H9 (cell line): ENCODE measurements around the gene IP6K2. TPM values are rescaled to one million over a fixed set of nuclear protein-coding genes. Genes with fewer than 3 reads are reported as not detected.

Experiments
- DNase-seq: peaks from one replicate; pipeline ENCODE4 v3.0.0-alpha.2; 2017
- H2AFZ ChIP-seq: one replicate; pipeline ENCODE4 v1.6.1; 2013; ENCODE audit warnings: mild to moderate bottlenecking, low read length, control low read depth, moderate library complexity
- H2AK5ac ChIP-seq: 2 replicates; pipeline ENCODE4 v1.6.1; 2013; ENCODE audit warnings: low read length, control low read depth, mixed read lengths; ENCODE audit not compliant: insufficient read length
- H2BK120ac ChIP-seq: one replicate; pipeline ENCODE4 v1.6.1; 2013; ENCODE audit warnings: low read depth, mild to moderate bottlenecking, low read length, control low read depth, inconsistent platforms; ENCODE audit not compliant: poor library complexity, severe bottlenecking
- H2BK12ac ChIP-seq: 2 replicates; pipeline ENCODE4 v1.6.1; 2013; ENCODE audit warnings: low read length, control low read depth, mixed read lengths, low read depth; ENCODE audit not compliant: insufficient read length
- H2BK15ac ChIP-seq: 2 replicates; pipeline ENCODE4 v1.6.1; 2013; ENCODE audit warnings: low read depth, low read length, control low read depth
- H2BK20ac ChIP-seq: one replicate; pipeline ENCODE4 v1.6.1; 2013; ENCODE audit warnings: low read depth, mild to moderate bottlenecking, low read length, control low read depth, inconsistent platforms; ENCODE audit not compliant: poor library complexity, severe bottlenecking
- H2BK5ac ChIP-seq: 2 replicates; pipeline ENCODE4 v1.6.1; 2013; ENCODE audit warnings: low read length, control low read depth, mixed read lengths; ENCODE audit not compliant: insufficient read length
- H3K14ac ChIP-seq: 2 replicates; pipeline ENCODE4 v1.6.1; 2013; ENCODE audit warnings: low read length, control low read depth; ENCODE audit not compliant: insufficient read depth
- H3K18ac ChIP-seq: 2 replicates; pipeline ENCODE4 v1.6.1; 2013; ENCODE audit warnings: low read depth, mild to moderate bottlenecking, mixed read lengths, low read length, control low read depth; ENCODE audit not compliant: insufficient read length
- H3K23ac ChIP-seq: 2 replicates; pipeline ENCODE4 v1.6.1; 2013; ENCODE audit warnings: low read length, control low read depth, mixed read lengths, low read depth; ENCODE audit not compliant: insufficient read length
- H3K23me2 ChIP-seq: 2 replicates; pipeline ENCODE4 v1.6.1; 2013; ENCODE audit warnings: low read depth, mild to moderate bottlenecking, mixed read lengths, low read length, control low read depth; ENCODE audit not compliant: insufficient read length, poor library complexity, severe bottlenecking
- H3K27ac ChIP-seq: 2 replicates; pipeline ENCODE4 v1.5.1; 2013; ENCODE audit warnings: low read length, control low read depth, mixed read lengths, low read depth; ENCODE audit not compliant: insufficient read length
- H3K27me3 ChIP-seq: 2 replicates; pipeline ENCODE4 v1.6.1; 2013; ENCODE audit warnings: low read length, control low read depth, inconsistent platforms; ENCODE audit not compliant: insufficient read depth
- H3K4ac ChIP-seq: 2 replicates; pipeline ENCODE4 v1.6.1; 2013; ENCODE audit warnings: low read depth, mild to moderate bottlenecking, control low read depth, inconsistent platforms, low read length, moderate library complexity
- H3K4me1 ChIP-seq: 2 replicates; pipeline ENCODE4 v1.6.1; 2013; ENCODE audit warnings: low read length, control low read depth, inconsistent platforms; ENCODE audit not compliant: insufficient read depth
- H3K4me2 ChIP-seq: 2 replicates; pipeline ENCODE4 v1.6.1; 2013; ENCODE audit warnings: low read length, control low read depth, mixed read lengths; ENCODE audit not compliant: insufficient read length, insufficient read depth
- H3K56ac ChIP-seq: 2 replicates; pipeline ENCODE4 v1.6.1; 2013; ENCODE audit warnings: low read depth, mild to moderate bottlenecking, mixed read lengths, low read length, control low read depth; ENCODE audit not compliant: insufficient read length
- H3K79me1 ChIP-seq: 2 replicates; pipeline ENCODE4 v1.6.1; 2013; ENCODE audit warnings: low read depth, mild to moderate bottlenecking, moderate library complexity, low read length, control low read depth, inconsistent platforms; ENCODE audit not compliant: insufficient read depth, poor library complexity, severe bottlenecking
- H3K79me2 ChIP-seq: 2 replicates; pipeline ENCODE4 v1.6.1; 2013; ENCODE audit warnings: low read length, control low read depth, inconsistent platforms; ENCODE audit not compliant: insufficient read depth
- H3K9ac ChIP-seq: 2 replicates; pipeline ENCODE4 v1.6.1; 2013; ENCODE audit warnings: low read length, control low read depth, mixed read lengths; ENCODE audit not compliant: insufficient read length; ENCODE audit errors: extremely low read depth
- H3K9me3 ChIP-seq: one replicate; pipeline ENCODE4 v1.6.1; 2013; ENCODE audit warnings: low read depth, low read length, inconsistent platforms; ENCODE audit not compliant: control insufficient read depth
- H3T11ph ChIP-seq: one replicate; pipeline ENCODE4 v1.6.1; 2013; ENCODE audit warnings: mild to moderate bottlenecking, low read length, control low read depth, inconsistent platforms
- H4K20me1 ChIP-seq: one replicate; pipeline ENCODE4 v1.6.1; 2013; ENCODE audit not compliant: control insufficient read depth, insufficient read length, insufficient read depth
- H4K5ac ChIP-seq: 2 replicates; pipeline ENCODE4 v1.6.1; 2013; ENCODE audit warnings: low read depth, mild to moderate bottlenecking, mixed read lengths, low read length, control low read depth; ENCODE audit not compliant: insufficient read length
- H4K8ac ChIP-seq: replicated peaks from 2 replicates; pipeline ENCODE4 v1.6.1; 2013; ENCODE audit warnings: low read length, control low read depth, mixed read lengths, low read depth; ENCODE audit not compliant: insufficient read length
- H4K91ac ChIP-seq: 2 replicates; pipeline ENCODE4 v1.6.1; 2013; ENCODE audit warnings: low read depth, mild to moderate bottlenecking, moderate library complexity, mixed read lengths, low read length, control low read depth; ENCODE audit not compliant: insufficient read length
- H3K27ac Mint-ChIP-seq, 3 experiments: 2 replicates in 2 of 3; 3 replicates in 1 of 3; pipeline ENCODE4 v1.8.0; 2020 to 2021; ENCODE audit warnings: mixed read lengths in 3 of 3, mild to moderate bottlenecking in 1 of 3, moderate library complexity in 1 of 3
- H3K27me3 Mint-ChIP-seq: 2 replicates; pipeline ENCODE4 v1.8.0; 2021; ENCODE audit warnings: low read depth, mild to moderate bottlenecking, moderate library complexity, mixed read lengths
- H3K36me3 Mint-ChIP-seq, 3 experiments: 2 replicates in 2 of 3; 3 replicates in 1 of 3; pipeline ENCODE4 v1.8.0; 2020 to 2021; ENCODE audit warnings: low read depth in 3 of 3, mixed read lengths in 3 of 3; ENCODE audit not compliant: insufficient read depth in 1 of 3
- H3K4me1 Mint-ChIP-seq, 2 experiments: 2 replicates each; pipeline ENCODE4 v1.8.0; 2020; ENCODE audit warnings: mixed read lengths in 2 of 2
- H3K4me3 Mint-ChIP-seq, 2 experiments: 2 replicates in 1 of 2; 3 replicates in 1 of 2; pipeline ENCODE4 v1.8.0; 2020 to 2021; ENCODE audit warnings: mild to moderate bottlenecking in 2 of 2, mixed read lengths in 2 of 2, moderate library complexity in 1 of 2
- H3K9me3 Mint-ChIP-seq, 2 experiments: 2 replicates in 1 of 2; 3 replicates in 1 of 2; pipeline ENCODE4 v1.8.0; 2020; ENCODE audit warnings: mild to moderate bottlenecking in 2 of 2, mixed read lengths in 2 of 2, moderate library complexity in 1 of 2
- WGBS: extraction: QIAGEN DNeasy Blood & Tissue Kit; methylation state at CpG from one replicate; pipeline ENCODE4 v1.1.7; 2013; ENCODE audit warnings: missing lambda C conversion rate, low lambda C conversion rate, mixed read lengths; ENCODE audit not compliant: insufficient read length; ENCODE audit errors: extremely low coverage; 5-methylcytosine and 5-hydroxymethylcytosine counted together
- total RNA-seq: library from RNA; stranded (reverse); gene quantifications from 2 replicates; pipeline ENCODE4 v1.2.1, GENCODE V29; 2021
- TF ChIP-seq, protein P1 (sequence below): fragments of 200-600 bp; sonication (generic); conservative IDR thresholded peaks from 3 replicates; pipeline ENCODE4 v1.8.0; 2021; ENCODE audit warnings: antibody characterized with exemption, mild to moderate bottlenecking

The IP6K2 gene
- total RNA-seq, 1 experiment from 2014 or later, result 94.7 TPM

DNA sequence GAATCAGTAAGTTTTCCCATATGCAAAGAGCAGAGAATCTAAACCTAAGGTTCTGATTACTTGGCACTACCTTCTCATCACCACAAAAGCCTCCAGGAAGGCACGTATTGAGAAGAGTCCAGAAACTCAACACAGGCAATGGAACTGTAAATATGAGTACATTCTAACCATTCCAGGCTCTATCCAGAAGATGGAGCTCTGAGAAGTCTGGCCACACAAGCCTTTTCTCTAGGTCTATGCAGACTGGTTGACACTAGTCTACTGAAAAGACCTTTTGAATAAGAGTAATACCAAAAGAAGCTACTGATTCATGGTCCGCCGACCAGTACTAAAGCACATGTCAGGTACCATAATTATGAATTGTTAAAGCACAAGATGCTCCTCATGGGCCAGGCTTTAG, 19.1 kb downstream of the IP6K2 start:
- WGBS, result no CpG with 5 or more reads among the region's 3 CpGs
- Mint-ChIP-seq H3K36me3 (peaks cover 46 to 67% (median 59%) of the 10 kb centered on the region in 3 experiments), H3K9me3 (no peaks in the 10 kb centered on the region)

More for the DNA sequence above, 19.1 kb downstream of the IP6K2 start:
- no peak overlapping the region for H3K56ac ChIP-seq
- no peak overlapping the region for H2AFZ ChIP-seq
- no peak overlapping the region for H3K18ac ChIP-seq
- no peaks in the 10 kb centered on the region for H3K27me3 ChIP-seq
- H2BK15ac ChIP-seq, result no peak overlapping the region
- no peak overlapping the region for H2BK120ac ChIP-seq
- no peaks in the 10 kb centered on the region for H3K9me3 ChIP-seq
- peaks cover 38% of the 10 kb centered on the region; the same call in 1 of the 2 replicates for H3K79me2 ChIP-seq
- H3K4me2 ChIP-seq, result no peak overlapping the region
- H3K27me3 Mint-ChIP-seq, result no peaks in the 10 kb centered on the region
- peaks cover 2% of the 10 kb centered on the region for H4K20me1 ChIP-seq
- H3K4ac ChIP-seq, result no peak overlapping the region
- no peak overlapping the region for H2BK5ac ChIP-seq
- no peak overlapping the region for H3K4me3 Mint-ChIP-seq
- H4K8ac ChIP-seq, result no peak overlapping the region
- H3K27ac Mint-ChIP-seq, result peak overlapping the region in 1 of 3 experiments; percentile 76; a peak in 1 of 7 replicates
- H3K27ac ChIP-seq, result no peak overlapping the region
- H3K9ac ChIP-seq, result no peak overlapping the region
- TF ChIP-seq, protein P1, sequence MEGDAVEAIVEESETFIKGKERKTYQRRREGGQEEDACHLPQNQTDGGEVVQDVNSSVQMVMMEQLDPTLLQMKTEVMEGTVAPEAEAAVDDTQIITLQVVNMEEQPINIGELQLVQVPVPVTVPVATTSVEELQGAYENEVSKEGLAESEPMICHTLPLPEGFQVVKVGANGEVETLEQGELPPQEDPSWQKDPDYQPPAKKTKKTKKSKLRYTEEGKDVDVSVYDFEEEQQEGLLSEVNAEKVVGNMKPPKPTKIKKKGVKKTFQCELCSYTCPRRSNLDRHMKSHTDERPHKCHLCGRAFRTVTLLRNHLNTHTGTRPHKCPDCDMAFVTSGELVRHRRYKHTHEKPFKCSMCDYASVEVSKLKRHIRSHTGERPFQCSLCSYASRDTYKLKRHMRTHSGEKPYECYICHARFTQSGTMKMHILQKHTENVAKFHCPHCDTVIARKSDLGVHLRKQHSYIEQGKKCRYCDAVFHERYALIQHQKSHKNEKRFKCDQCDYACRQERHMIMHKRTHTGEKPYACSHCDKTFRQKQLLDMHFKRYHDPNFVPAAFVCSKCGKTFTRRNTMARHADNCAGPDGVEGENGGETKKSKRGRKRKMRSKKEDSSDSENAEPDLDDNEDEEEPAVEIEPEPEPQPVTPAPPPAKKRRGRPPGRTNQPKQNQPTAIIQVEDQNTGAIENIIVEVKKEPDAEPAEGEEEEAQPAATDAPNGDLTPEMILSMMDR, result no peak
- H2BK12ac ChIP-seq, result no peak overlapping the region
- H4K5ac ChIP-seq, result no peak overlapping the region
- H3K23me2 ChIP-seq, result no peaks in the 10 kb centered on the region
- no peak overlapping the region for H3T11ph ChIP-seq
- H3K4me1 Mint-ChIP-seq, result peaks cover 33 to 40% of the 10 kb centered on the region in 2 experiments
- H4K91ac ChIP-seq, result no peak overlapping the region
- H3K23ac ChIP-seq, result no peak overlapping the region
- no peak overlapping the region for H2AK5ac ChIP-seq
- peaks cover 12% of the 10 kb centered on the region for H3K79me1 ChIP-seq
- no peak overlapping the region for H2BK20ac ChIP-seq
- no peaks in the 10 kb centered on the region; the same call in 1 of the 2 replicates for H3K4me1 ChIP-seq
- H3K14ac ChIP-seq, result no peak overlapping the region
- DNase-seq, result no peak
